Measurements from ENCODE around the gene CDKAL1.

Gene CDKAL1

GRCh38 chr6:21256197-21256596 lies 721.9 kb downstream of the CDKAL1 start:
- ChIA-PET CTCF (no interaction called here), POLR2A (no interaction called here)
- TF ChIP-seq CTCF (IDR thresholded peaks at IDR 0.05; ENCODE audit: insufficient read depth, low read length, missing control alignments): no peak
- H3K4me3 ChIP-seq (ENCODE audit: low read depth, low read length): no peak overlapping the region
- DNase-seq (ENCODE audit: low read depth, low spot score): no peak

GRCh38 chr6:21257125-21257524 lies 722.9 kb downstream of the CDKAL1 start:
- no peak for DNase-seq (ENCODE audit: low read depth, low spot score)
- POLR2A ChIA-PET: no interaction called here
- CTCF ChIA-PET: no interaction called here
- no peak for TF ChIP-seq CTCF (IDR thresholded peaks at IDR 0.05; ENCODE audit: insufficient read depth, low read length, missing control alignments)
- no peak overlapping the region for H3K4me3 ChIP-seq (ENCODE audit: low read depth, low read length)

GRCh38 chr6:21258665-21259064 lies 724.4 kb downstream of the CDKAL1 start:
- DNase-seq (ENCODE audit: low read depth, low spot score): no peak
- TF ChIP-seq CTCF (IDR thresholded peaks at IDR 0.05; ENCODE audit: insufficient read depth, low read length, missing control alignments): no peak
- CTCF ChIA-PET: no interaction called here
- POLR2A ChIA-PET: no interaction called here
- no peak overlapping the region for H3K4me3 ChIP-seq (ENCODE audit: low read depth, low read length)

GRCh38 chr6:21259660-21260059 lies 725.4 kb downstream of the CDKAL1 start:
- CTCF ChIA-PET: no interaction called here
- TF ChIP-seq CTCF (IDR thresholded peaks at IDR 0.05; ENCODE audit: insufficient read depth, low read length, missing control alignments): no peak
- no peak for DNase-seq (ENCODE audit: low read depth, low spot score)
- H3K4me3 ChIP-seq (ENCODE audit: low read depth, low read length): no peak overlapping the region
- POLR2A ChIA-PET: no interaction called here

- CTCF ChIA-PET: no interaction called here
- POLR2A ChIA-PET: no interaction called here
- TF ChIP-seq CTCF (IDR thresholded peaks at IDR 0.05; ENCODE audit: insufficient read depth, low read length, missing control alignments): no peak
- no peak overlapping the region for H3K4me3 ChIP-seq (ENCODE audit: low read depth, low read length)
- no peak for DNase-seq (ENCODE audit: low read depth, low spot score)
These were observed 728.2 kb downstream of the CDKAL1 start for GRCh38 chr6:21262504-21262903.

- TF ChIP-seq CTCF (IDR thresholded peaks at IDR 0.05; ENCODE audit: insufficient read depth, low read length, missing control alignments): no peak
- ChIA-PET POLR2A (no interaction called here), CTCF (interaction anchor here (0.8 kb wide), 1 partner anchor 38 kb away, joined by 3 read pairs; no protein-coding TSS in a partner anchor)
- DNase-seq (ENCODE audit: low read depth, low spot score): no peak
- no peak overlapping the region for H3K4me3 ChIP-seq (ENCODE audit: low read depth, low read length)
These were observed 729.5 kb downstream of the CDKAL1 start for GRCh38 chr6:21263531-21264287.
